Activated CD4-positive, alpha-beta T cell treated with anti-CD3 and anti-CD28 coated beads, Interleukin-2, amount 50 U/mL, for 48 hours (primary cell): ENCODE measurements around the gene MTX2.

Experiments
- DNase-seq, 2 experiments: peaks; one replicate each; pipeline ENCODE4 v3.0.0-alpha.2; 2020

MTX2 gene

GRCh38 chr2:176383100-176383499 lies 113.9 kb downstream of the MTX2 start:
- DNase-seq = no peak

GRCh38 chr2:176383836-176384442 lies 114.7 kb downstream of the MTX2 start:
- no peak for DNase-seq

- no peak for DNase-seq
Measured at GRCh38 chr2:176385219-176385759, 116.0 kb downstream of the MTX2 start.

- DNase-seq = no peak
Measured at GRCh38 chr2:176385838-176386237, 116.6 kb downstream of the MTX2 start.
